Hepatocyte (in vitro differentiated cells): ENCODE results near the gene GPD1L. TPM values are rescaled to one million over a fixed set of nuclear protein-coding genes. Genes with fewer than 3 reads are reported as not detected.

Experiments used
- DNase-seq: peaks from one replicate; pipeline ENCODE4 v3.0.0-alpha.2; 2016; ENCODE audit warnings: low spot score
- H2AFZ ChIP-seq: fragments of 200-600 bp; sonication (generic); 2 replicates; pipeline ENCODE4 v1.6.0; 2016; ENCODE audit warnings: antibody characterized with exemption, mild to moderate bottlenecking
- H3K27ac ChIP-seq: fragments of 200-600 bp; sonication (generic); 2 replicates; pipeline ENCODE4 v1.5.1; 2016; ENCODE audit warnings: mild to moderate bottlenecking
- H3K27me3 ChIP-seq: fragments of 200-600 bp; sonication (generic); 2 replicates; pipeline ENCODE4 v1.6.1; 2016
- H3K36me3 ChIP-seq: fragments of 200-600 bp; sonication (generic); replicated peaks from 2 replicates; pipeline ENCODE4 v1.5.1; 2016; ENCODE audit warnings: low read depth; ENCODE audit not compliant: insufficient read depth
- H3K4me1 ChIP-seq: fragments of 200-600 bp; sonication (generic); 2 replicates; pipeline ENCODE4 v1.5.1; 2016; ENCODE audit warnings: mild to moderate bottlenecking, moderate library complexity; ENCODE audit not compliant: insufficient read depth
- H3K4me2 ChIP-seq: fragments of 200-600 bp; sonication (generic); 2 replicates; pipeline ENCODE4 v1.6.0; 2016
- H3K4me3 ChIP-seq: fragments of 200-600 bp; sonication (generic); 2 replicates; pipeline ENCODE4 v1.5.1; 2016; ENCODE audit warnings: mild to moderate bottlenecking
- H3K79me2 ChIP-seq: fragments of 200-600 bp; sonication (generic); 2 replicates; pipeline ENCODE4 v1.6.0; 2017; ENCODE audit warnings: mild to moderate bottlenecking
- H3K9me2 ChIP-seq: fragments of 200-600 bp; sonication (generic); replicated peaks from 2 replicates; pipeline ENCODE4 v1.6.0; 2017; ENCODE audit warnings: mild to moderate bottlenecking; ENCODE audit not compliant: insufficient read depth
- H3K9me3 ChIP-seq: fragments of 200-600 bp; sonication (generic); 2 replicates; pipeline ENCODE4 v1.5.1; 2016; ENCODE audit warnings: low read depth, mild to moderate bottlenecking
- H4K20me1 ChIP-seq: fragments of 200-600 bp; sonication (generic); 2 replicates; pipeline ENCODE4 v1.6.0; 2016; ENCODE audit warnings: mild to moderate bottlenecking; ENCODE audit not compliant: insufficient read depth, poor library complexity, severe bottlenecking
- CTCF ChIP-seq: fragments of 200-600 bp; sonication (generic); IDR thresholded peaks from 2 replicates; pipeline ENCODE4 v1.5.1; 2016; ENCODE audit warnings: antibody characterized with exemption, mild to moderate bottlenecking; ENCODE audit not compliant: poor library complexity
- EZH2 ChIP-seq: fragments of 200-600 bp; sonication (generic); IDR thresholded peaks from 2 replicates; pipeline ENCODE4 v1.6.1; 2016; ENCODE audit warnings: antibody characterized with exemption, mild to moderate bottlenecking, borderline replicate concordance
- EZH2phosphoT487 ChIP-seq: fragments of 200-600 bp; sonication (generic); IDR thresholded peaks from one replicate; pipeline ENCODE4 v1.6.1; 2018; ENCODE audit warnings: antibody characterized with exemption, mild to moderate bottlenecking, low read depth, moderate library complexity; ENCODE audit not compliant: unreplicated experiment, severe bottlenecking
- WGBS: methylation state at CpG from one replicate; pipeline ENCODE4 v1.1.6; 2016; ENCODE audit warnings: low lambda C conversion rate; ENCODE audit errors: missing lambda C conversion rate; 5-methylcytosine and 5-hydroxymethylcytosine counted together
- polyA plus RNA-seq: library from polyadenylated mRNA; unstranded; fragments of >200 nt; fragmentation: Nextera tagmentation; extraction: Ambion mirVana; gene quantifications from 2 replicates; pipeline ENCODE4 v1.2.1, GENCODE V29; 2016
- total RNA-seq: library from RNA; depleted of rRNA; stranded (reverse); fragments of >200 nt; gene quantifications from 2 replicates; pipeline ENCODE4 v1.2.3, GENCODE V29; 2014

GPD1L gene
- total and polyA plus RNA-seq, 2 experiments from 2014 or later, result 6.8 to 15.2 TPM

- no peak overlapping the region for H2AFZ ChIP-seq
- H3K79me2 ChIP-seq, result no peaks in the 10 kb centered on the region
- H3K4me3 ChIP-seq, result no peak overlapping the region
- H3K27me3 ChIP-seq, result no peaks in the 10 kb centered on the region
- no peak for DNase-seq
- H3K4me1 ChIP-seq, result no peaks in the 10 kb centered on the region
- H3K9me3 ChIP-seq, result no peaks in the 10 kb centered on the region
- H3K9me2 ChIP-seq, result no peaks in the 10 kb centered on the region
- H3K27ac ChIP-seq, result no peak overlapping the region
- H3K36me3 ChIP-seq, result no peaks in the 10 kb centered on the region
- no peaks in the 10 kb centered on the region for H4K20me1 ChIP-seq
- H3K4me2 ChIP-seq, result no peak overlapping the region
- 86% methylated on average over 6 of the region's 6 CpGs for WGBS
- no peak for TF ChIP-seq EZH2
These were observed 75.4 kb downstream of the GPD1L start for GRCh38 chr3:32181796-32182195.

- 89% methylated on average over 3 of the region's 3 CpGs for WGBS
- H4K20me1 ChIP-seq, result no peaks in the 10 kb centered on the region
- no peak overlapping the region for H2AFZ ChIP-seq
- no peaks in the 10 kb centered on the region for H3K4me1 ChIP-seq
- no peak overlapping the region for H3K4me3 ChIP-seq
- H3K79me2 ChIP-seq, result no peaks in the 10 kb centered on the region
- no peak overlapping the region for H3K27ac ChIP-seq
- no peaks in the 10 kb centered on the region for H3K9me3 ChIP-seq
- H3K36me3 ChIP-seq, result no peaks in the 10 kb centered on the region
- no peak for DNase-seq
- TF ChIP-seq EZH2phosphoT487 (no peak), CTCF (no peak), EZH2 (no peak)
- H3K27me3 ChIP-seq, result no peaks in the 10 kb centered on the region
- no peaks in the 10 kb centered on the region for H3K9me2 ChIP-seq
- no peak overlapping the region for H3K4me2 ChIP-seq
These were observed 77.8 kb downstream of the GPD1L start for GRCh38 chr3:32184187-32184730.

GRCh38 chr3:32186097-32186496 lies 79.7 kb downstream of the GPD1L start:
- Histone ChIP-seq H2AFZ (no peak overlapping the region), H3K4me2 (peak overlapping the region; percentile 49), H3K36me3 (no peaks in the 10 kb centered on the region), H3K27ac (no peak overlapping the region), H3K27me3 (no peaks in the 10 kb centered on the region), H3K79me2 (no peaks in the 10 kb centered on the region), H3K9me3 (no peaks in the 10 kb centered on the region), H3K4me1 (no peaks in the 10 kb centered on the region), H4K20me1 (no peaks in the 10 kb centered on the region), H3K9me2 (no peaks in the 10 kb centered on the region), H3K4me3 (no peak overlapping the region)
- peak; percentile 37 for DNase-seq
- TF ChIP-seq CTCF (no peak), EZH2 (no peak), EZH2phosphoT487 (no peak)
- WGBS, result 65% methylated on average over 4 of the region's 4 CpGs

- no peaks in the 10 kb centered on the region for H3K9me2 ChIP-seq
- H3K4me2 ChIP-seq, result no peak overlapping the region
- no peaks in the 10 kb centered on the region for H3K36me3 ChIP-seq
- H3K9me3 ChIP-seq, result no peaks in the 10 kb centered on the region
- 87% methylated on average over 2 of the region's 2 CpGs for WGBS
- H2AFZ ChIP-seq, result no peak overlapping the region
- TF ChIP-seq CTCF (no peak), EZH2 (no peak), EZH2phosphoT487 (no peak)
- no peak overlapping the region for H3K4me3 ChIP-seq
- no peaks in the 10 kb centered on the region for H3K79me2 ChIP-seq
- H4K20me1 ChIP-seq, result no peaks in the 10 kb centered on the region
- no peak for DNase-seq
- H3K27me3 ChIP-seq, result no peaks in the 10 kb centered on the region
- no peaks in the 10 kb centered on the region for H3K4me1 ChIP-seq
- no peak overlapping the region for H3K27ac ChIP-seq
These were observed 80.5 kb downstream of the GPD1L start for GRCh38 chr3:32186876-32187275.
